A673 (cell line): ENCODE measurements around the gene KCNK16.
A peak's percentile ranks its signal among the peaks of the same experiment; 100 is the strongest.

Source experiments
- EZH2 ChIP-seq: fragments of 200-600 bp; sonication (generic); IDR thresholded peaks from 2 replicates; pipeline ENCODE4 v1.6.1; 2017; ENCODE audit warnings: borderline replicate concordance, low read depth, mild to moderate bottlenecking, mixed read lengths, antibody characterized with exemption, low read length; ENCODE audit not compliant: poor library complexity, severe bottlenecking
- TF ChIP-seq, protein P1 (sequence below): fragments of 300-800, 200-600 bp; sonication (generic); conservative IDR thresholded peaks from 2 replicates; pipeline ENCODE4 v1.5.1; 2017; ENCODE audit warnings: low read depth, mild to moderate bottlenecking, antibody characterized with exemption, low read length, moderate library complexity, mixed read lengths

DNA sequence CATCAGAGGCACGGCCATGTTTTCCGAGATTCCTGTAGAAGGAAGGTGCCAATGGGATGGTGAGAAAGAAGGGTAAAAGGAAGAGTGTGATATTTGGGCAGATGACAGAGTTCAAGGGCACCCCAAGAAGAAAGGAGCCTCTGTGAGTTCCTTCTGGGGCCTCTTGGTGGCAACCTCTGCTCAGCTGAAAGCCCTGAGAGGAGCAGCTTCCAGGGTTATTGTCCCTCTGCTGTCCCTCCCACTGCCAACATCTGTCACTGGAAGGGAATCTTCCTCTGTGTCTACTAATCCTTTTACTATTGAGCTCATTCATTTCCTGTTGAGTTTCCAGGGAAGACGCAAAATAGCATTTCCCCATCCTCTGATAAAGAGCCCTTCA lies 40.0 kb upstream of the KCNK16 start:
- TF ChIP-seq, protein P1, sequence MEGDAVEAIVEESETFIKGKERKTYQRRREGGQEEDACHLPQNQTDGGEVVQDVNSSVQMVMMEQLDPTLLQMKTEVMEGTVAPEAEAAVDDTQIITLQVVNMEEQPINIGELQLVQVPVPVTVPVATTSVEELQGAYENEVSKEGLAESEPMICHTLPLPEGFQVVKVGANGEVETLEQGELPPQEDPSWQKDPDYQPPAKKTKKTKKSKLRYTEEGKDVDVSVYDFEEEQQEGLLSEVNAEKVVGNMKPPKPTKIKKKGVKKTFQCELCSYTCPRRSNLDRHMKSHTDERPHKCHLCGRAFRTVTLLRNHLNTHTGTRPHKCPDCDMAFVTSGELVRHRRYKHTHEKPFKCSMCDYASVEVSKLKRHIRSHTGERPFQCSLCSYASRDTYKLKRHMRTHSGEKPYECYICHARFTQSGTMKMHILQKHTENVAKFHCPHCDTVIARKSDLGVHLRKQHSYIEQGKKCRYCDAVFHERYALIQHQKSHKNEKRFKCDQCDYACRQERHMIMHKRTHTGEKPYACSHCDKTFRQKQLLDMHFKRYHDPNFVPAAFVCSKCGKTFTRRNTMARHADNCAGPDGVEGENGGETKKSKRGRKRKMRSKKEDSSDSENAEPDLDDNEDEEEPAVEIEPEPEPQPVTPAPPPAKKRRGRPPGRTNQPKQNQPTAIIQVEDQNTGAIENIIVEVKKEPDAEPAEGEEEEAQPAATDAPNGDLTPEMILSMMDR = peak; percentile 59
- TF ChIP-seq EZH2 = no peak
